Fibroblast of villous mesenchyme (primary cell): Measurements from ENCODE around the gene DNAJC1. TPM values are rescaled to one million over a fixed set of nuclear protein-coding genes. Genes with fewer than 3 reads are reported as not detected.

Experiments used
- DNase-seq: peaks from one replicate; pipeline ENCODE4 v3.0.0-alpha.2; 2010; ENCODE audit warnings: low read depth
- H3K4me3 ChIP-seq: 2 replicates; pipeline ENCODE4 v1.5.1; 2011; ENCODE audit warnings: low read depth, mild to moderate bottlenecking, low read length
- CTCF ChIP-seq: IDR thresholded peaks from 2 replicates; pipeline ENCODE4 v1.5.1; 2012; ENCODE audit warnings: low read depth, mild to moderate bottlenecking, low read length; ENCODE audit not compliant: insufficient read depth
- total RNA-seq: library from RNA; depleted of rRNA; stranded (reverse); fragments of >200 nt; gene quantifications from 2 replicates; pipeline ENCODE4 v1.2.3, GENCODE V29; 2012

DNAJC1 gene
- total RNA-seq, 1 donor, result 53.5 TPM

GRCh38 chr10:21776883-21777282 is 226.6 kb downstream of the DNAJC1 start:
- DNase-seq, result no peak
- H3K4me3 ChIP-seq, result no peak overlapping the region
- TF ChIP-seq CTCF, result no peak

GRCh38 chr10:21771219-21771618 is 232.3 kb downstream of the DNAJC1 start:
- no peak overlapping the region for H3K4me3 ChIP-seq
- TF ChIP-seq CTCF, result no peak
- no peak for DNase-seq

GRCh38 chr10:21769041-21769440 is 234.5 kb downstream of the DNAJC1 start:
- no peak for DNase-seq
- no peak overlapping the region for H3K4me3 ChIP-seq
- no peak for TF ChIP-seq CTCF

- H3K4me3 ChIP-seq, result no peak overlapping the region
- no peak for TF ChIP-seq CTCF
- no peak for DNase-seq
Observed at GRCh38 chr10:21764466-21765189, 238.9 kb downstream of the DNAJC1 start.

GRCh38 chr10:21760332-21760731 is 243.2 kb downstream of the DNAJC1 start:
- H3K4me3 ChIP-seq, result no peak overlapping the region
- no peak for DNase-seq
- no peak for TF ChIP-seq CTCF

- DNase-seq, result no peak
- TF ChIP-seq CTCF, result no peak
- no peak overlapping the region for H3K4me3 ChIP-seq
Observed at GRCh38 chr10:21759232-21759631, 244.3 kb downstream of the DNAJC1 start.

- H3K4me3 ChIP-seq, result no peak overlapping the region
- DNase-seq, result no peak
- TF ChIP-seq CTCF, result no peak
Observed at GRCh38 chr10:21758696-21759095, 244.8 kb downstream of the DNAJC1 start.
